Gastrocnemius medialis (tissue), 4 donors: ENCODE data around the gene ADCY7. TPM values are rescaled to one million over a fixed set of nuclear protein-coding genes. Genes with fewer than 3 reads are reported as not detected.

Source experiments
- ATAC-seq, 2 donors: fragments of 150-250 bp; one replicate each; pipeline ENCODE4 v1.9.1; 2016
- DNase-seq, 2 donors: peaks; one replicate each; pipeline ENCODE4 v3.0.0-alpha.2; 2019
- H3K27ac ChIP-seq, 4 donors: fragments of 200-600 bp; sonication (generic); 1 replicate in 1 of 4; 2 replicates in 3 of 4; pipeline ENCODE4 v1.5.1; 2016 to 2018; ENCODE audit warnings: mild to moderate bottlenecking in 2 of 4, moderate library complexity in 1 of 4
- H3K27me3 ChIP-seq, 3 donors: fragments of 200-600 bp; sonication (generic) in 2 of 3; 1 replicate in 1 of 3; 2 replicates in 2 of 3; pipeline versions ENCODE4 v1.5.1 to v1.6.0; 2016 to 2019; ENCODE audit warnings: mild to moderate bottlenecking in 1 of 3, moderate library complexity in 1 of 3
- H3K36me3 ChIP-seq, 2 donors: fragments of 200-600 bp; sonication (generic) in 1 of 2; one replicate each; pipeline ENCODE4 v1.5.1; 2017 to 2018
- H3K4me1 ChIP-seq, 2 donors: fragments of 200-600 bp; sonication (generic) in 1 of 2; one replicate each; pipeline ENCODE4 v1.5.1; 2016 to 2017; ENCODE audit warnings: mild to moderate bottlenecking in 2 of 2
- H3K4me3 ChIP-seq, 4 donors: fragments of 200-600 bp; sonication (generic) in 3 of 4; 1 replicate in 1 of 4; 2 replicates in 3 of 4; pipeline ENCODE4 v1.5.1; 2016 to 2019; ENCODE audit warnings: mild to moderate bottlenecking in 2 of 4
- H3K9me3 ChIP-seq, 3 donors: fragments of 200-600 bp; sonication (generic) in 2 of 3; 1 replicate in 1 of 3; 2 replicates in 2 of 3; pipeline ENCODE4 v1.5.1; 2016 to 2019
- POLR2A ChIP-seq, 2 donors: fragments of 450-650 bp; IDR thresholded peaks; one replicate each; pipeline ENCODE4 v1.6.1; 2017; ENCODE audit warnings: antibody characterized with exemption in 2 of 2, mild to moderate bottlenecking in 2 of 2, moderate library complexity in 2 of 2
- in situ Hi-C, 4 donors: fragments of 200-750 bp; cut with MboI; loops; one replicate each; pipeline versions ENCODE4 v1.15.0 to v1.8.0; 2017; ENCODE audit warnings: low sequenced_read_pairs in 4 of 4
- intact Hi-C: fragments of 100-400 bp; cut with DNase I; formaldehyde crosslinking; loops from one replicate; pipeline ENCODE4 v1.15.1; 2023; ENCODE audit warnings: low total_unique reads
- total RNA-seq, 4 donors: library from RNA; depleted of rRNA; stranded (reverse); fragments of >200 nt; gene quantifications; one replicate each; pipeline versions ENCODE4 v1.1.0 to v1.2.3, GENCODE V29; 2016
- TF ChIP-seq, protein P1 (sequence below), 5 experiments: fragments of 450-650 bp in 3 of 5; fragments of 200-600 bp in 2 of 5; sonication (generic) in 2 of 5; IDR thresholded peaks in 4 of 5; conservative IDR thresholded peaks in 1 of 5; 1 replicate in 4 of 5; 2 replicates in 1 of 5; pipeline ENCODE4 v1.5.1; 2016 to 2019; ENCODE audit warnings: antibody characterized with exemption in 5 of 5, mild to moderate bottlenecking in 3 of 5, moderate library complexity in 3 of 5

ADCY7 gene
- total RNA-seq, 4 donors from 2014 or later, result 0.90 to 7.3 (median 2.6) TPM

DNA sequence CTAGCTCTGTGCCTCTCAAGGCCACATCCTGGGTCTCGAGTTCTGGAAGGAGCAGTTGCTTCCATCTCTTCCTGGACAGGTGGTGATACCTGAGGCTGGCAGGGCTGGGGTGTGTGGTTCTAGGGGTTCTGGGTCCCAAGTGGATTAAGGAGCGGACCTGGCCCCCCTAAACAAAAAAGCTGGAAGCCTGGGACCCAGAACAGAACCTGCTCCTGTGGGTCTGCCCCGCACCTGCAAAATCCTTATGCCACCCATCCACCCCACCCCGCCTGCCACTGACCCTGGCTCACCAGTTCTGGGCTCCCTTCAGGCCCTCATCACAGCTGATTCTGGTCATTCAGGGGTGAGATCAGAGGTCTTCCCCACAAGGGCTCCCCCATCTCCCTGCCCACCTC lies 44.8 kb downstream of the ADCY7 start:
- Histone ChIP-seq H3K4me1 (no peaks in the 10 kb centered on the region), H3K27me3 (no peaks in the 10 kb centered on the region), H3K36me3 (peaks cover 0 to 25% of the 10 kb centered on the region in 2 donors), H3K27ac (no peak overlapping the region), H3K9me3 (no peaks in the 10 kb centered on the region), H3K4me3 (no peak overlapping the region)
- DNase-seq, result no peak
- in situ Hi-C loops (no loop called here), intact Hi-C loops (no loop called here)
- TF ChIP-seq, protein P1, sequence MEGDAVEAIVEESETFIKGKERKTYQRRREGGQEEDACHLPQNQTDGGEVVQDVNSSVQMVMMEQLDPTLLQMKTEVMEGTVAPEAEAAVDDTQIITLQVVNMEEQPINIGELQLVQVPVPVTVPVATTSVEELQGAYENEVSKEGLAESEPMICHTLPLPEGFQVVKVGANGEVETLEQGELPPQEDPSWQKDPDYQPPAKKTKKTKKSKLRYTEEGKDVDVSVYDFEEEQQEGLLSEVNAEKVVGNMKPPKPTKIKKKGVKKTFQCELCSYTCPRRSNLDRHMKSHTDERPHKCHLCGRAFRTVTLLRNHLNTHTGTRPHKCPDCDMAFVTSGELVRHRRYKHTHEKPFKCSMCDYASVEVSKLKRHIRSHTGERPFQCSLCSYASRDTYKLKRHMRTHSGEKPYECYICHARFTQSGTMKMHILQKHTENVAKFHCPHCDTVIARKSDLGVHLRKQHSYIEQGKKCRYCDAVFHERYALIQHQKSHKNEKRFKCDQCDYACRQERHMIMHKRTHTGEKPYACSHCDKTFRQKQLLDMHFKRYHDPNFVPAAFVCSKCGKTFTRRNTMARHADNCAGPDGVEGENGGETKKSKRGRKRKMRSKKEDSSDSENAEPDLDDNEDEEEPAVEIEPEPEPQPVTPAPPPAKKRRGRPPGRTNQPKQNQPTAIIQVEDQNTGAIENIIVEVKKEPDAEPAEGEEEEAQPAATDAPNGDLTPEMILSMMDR (IDR thresholded peaks at IDR 0.05 in 4 of 5, conservative IDR thresholded peaks at IDR 0.05 in 1 of 5), result no peak
- no peak for TF ChIP-seq POLR2A (IDR thresholded peaks at IDR 0.05)
- ATAC-seq, result no peak

DNA sequence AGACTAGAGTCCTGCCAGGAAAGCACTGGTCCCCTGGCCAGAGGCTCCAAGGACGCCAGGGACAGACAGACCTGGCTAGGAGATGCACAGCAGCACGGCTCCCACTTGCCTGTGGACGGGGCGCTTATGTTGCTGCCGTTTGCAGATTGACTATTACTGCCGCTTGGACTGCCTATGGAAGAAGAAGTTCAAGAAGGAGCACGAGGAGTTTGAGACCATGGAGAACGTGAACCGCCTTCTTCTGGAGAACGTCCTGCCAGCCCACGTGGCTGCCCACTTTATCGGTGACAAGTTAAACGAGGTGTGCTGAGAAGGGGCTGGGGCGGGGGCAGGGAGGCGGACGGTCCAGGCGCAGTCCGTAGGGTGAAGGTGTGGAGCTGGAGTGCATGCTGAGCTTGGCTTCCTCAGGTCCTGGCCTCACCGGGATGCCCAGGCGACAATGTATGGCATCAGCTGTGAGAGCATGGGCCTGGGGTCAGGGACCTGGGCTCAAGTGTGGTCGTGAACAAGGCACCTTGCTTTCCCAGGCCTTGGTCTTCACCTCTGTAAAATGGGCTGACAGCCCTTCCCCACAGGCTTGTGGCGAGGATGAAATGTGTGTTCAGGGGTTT lies 45.6 kb downstream of the ADCY7 start:
- no peak overlapping the region for H3K4me3 ChIP-seq
- in situ Hi-C loops (no loop called here), intact Hi-C loops (no loop called here)
- no peaks in the 10 kb centered on the region for H3K4me1 ChIP-seq
- H3K27me3 ChIP-seq, result no peaks in the 10 kb centered on the region
- DNase-seq, result no peak
- H3K9me3 ChIP-seq, result no peaks in the 10 kb centered on the region
- H3K27ac ChIP-seq, result no peak overlapping the region
- ATAC-seq, result no peak
- H3K36me3 ChIP-seq, result peaks cover 0 to 33% of the 10 kb centered on the region in 2 donors
- TF ChIP-seq, protein P1 (IDR thresholded peaks at IDR 0.05 in 4 of 5, conservative IDR thresholded peaks at IDR 0.05 in 1 of 5), result no peak
- TF ChIP-seq POLR2A (IDR thresholded peaks at IDR 0.05), result no peak

DNA sequence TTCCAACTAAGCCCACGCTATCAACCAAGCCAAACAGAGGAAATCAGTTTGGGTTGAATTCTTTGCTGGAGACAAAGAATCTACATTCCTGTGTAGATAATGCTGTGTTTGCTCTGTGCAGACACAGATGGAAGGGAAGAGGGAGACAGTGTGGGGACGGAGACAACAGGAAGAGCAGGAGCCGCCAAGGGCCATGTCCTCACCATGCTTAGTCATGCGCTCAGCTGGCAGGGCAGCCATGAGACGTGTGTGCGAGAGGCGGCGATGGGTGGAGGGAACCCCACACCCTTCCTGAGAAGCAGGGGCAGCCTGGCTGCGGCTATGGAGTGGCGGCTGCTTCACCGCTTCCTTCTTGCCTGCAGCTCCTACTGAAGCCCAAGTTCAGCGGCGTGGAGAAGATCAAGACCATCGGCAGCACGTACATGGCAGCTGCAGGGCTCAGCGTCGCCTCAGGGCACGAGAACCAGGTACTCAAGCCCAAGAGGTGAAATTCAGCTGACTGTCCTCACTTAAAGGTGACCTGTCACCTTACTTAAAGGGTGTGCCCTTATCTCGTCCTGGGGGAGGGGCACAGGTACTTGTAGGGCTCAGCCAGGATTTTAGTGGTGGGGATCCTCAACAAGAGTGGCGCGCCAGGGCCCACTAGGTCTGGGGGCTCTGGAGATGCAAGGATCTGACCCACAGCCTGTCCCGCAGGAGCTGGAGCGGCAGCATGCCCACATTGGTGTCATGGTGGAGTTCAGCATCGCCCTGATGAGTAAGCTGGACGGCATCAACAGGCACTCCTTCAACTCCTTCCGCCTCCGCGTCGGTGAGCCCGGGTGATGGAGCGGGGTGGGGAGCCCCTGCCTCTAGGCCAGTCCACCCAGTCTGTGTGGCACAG lies 47.5 kb downstream of the ADCY7 start:
- Histone ChIP-seq H3K27ac (peak overlapping the region in 3 of 4 donors; percentile 18 to 33 (median 28)), H3K4me3 (no peak overlapping the region), H3K27me3 (no peaks in the 10 kb centered on the region), H3K4me1 (no peaks in the 10 kb centered on the region), H3K36me3 (peaks cover 5 to 52% of the 10 kb centered on the region in 2 donors), H3K9me3 (no peaks in the 10 kb centered on the region)
- intact Hi-C loops (no loop called here), in situ Hi-C loops (no loop called here)
- TF ChIP-seq POLR2A (IDR thresholded peaks at IDR 0.05), result no peak
- TF ChIP-seq, protein P1 (IDR thresholded peaks at IDR 0.05 in 4 of 5, conservative IDR thresholded peaks at IDR 0.05 in 1 of 5), result no peak
- ATAC-seq (peak; percentile 53 to 66), DNase-seq (peak; percentile 52 to 68)

DNA sequence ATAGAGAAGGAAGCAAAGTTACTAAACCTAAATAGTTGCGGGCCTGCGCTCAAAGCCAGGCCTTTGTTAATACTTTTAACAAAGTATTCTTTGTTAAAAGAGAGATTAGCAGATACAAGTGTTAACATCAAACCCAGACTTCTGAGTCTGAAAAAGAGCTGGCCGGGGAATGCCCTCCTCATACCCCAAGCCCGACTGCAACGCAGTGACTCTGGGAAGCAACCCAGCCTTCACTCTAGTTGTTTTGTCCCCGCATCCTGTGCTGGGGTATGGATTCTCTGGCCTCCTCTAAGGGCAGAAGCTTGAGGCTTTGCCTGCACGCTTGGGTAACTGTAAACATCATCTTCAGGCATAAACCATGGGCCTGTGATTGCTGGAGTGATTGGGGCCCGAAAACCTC lies 48.3 kb downstream of the ADCY7 start:
- in situ Hi-C loops, result no loop called here
- H3K27me3 ChIP-seq, result no peaks in the 10 kb centered on the region
- TF ChIP-seq POLR2A (IDR thresholded peaks at IDR 0.05), result no peak
- TF ChIP-seq, protein P1 (IDR thresholded peaks at IDR 0.05 in 4 of 5, conservative IDR thresholded peaks at IDR 0.05 in 1 of 5), result no peak
- intact Hi-C loops, result no loop called here
- no peak overlapping the region for H3K27ac ChIP-seq
- peaks cover 10 to 60% of the 10 kb centered on the region in 2 donors for H3K36me3 ChIP-seq
- ATAC-seq, result no peak
- H3K9me3 ChIP-seq, result no peaks in the 10 kb centered on the region
- H3K4me3 ChIP-seq, result no peak overlapping the region
- DNase-seq, result no peak
- no peaks in the 10 kb centered on the region for H3K4me1 ChIP-seq
